Coronary artery (tissue), 2 donors: ENCODE results near the gene KDELR3.

Experiments used
- DNase-seq: peaks from one replicate; pipeline ENCODE4 v3.0.0-alpha.2; 2017; ENCODE audit warnings: low spot score
- H3K27ac ChIP-seq, 2 donors: fragments of 200-600 bp; sonication (generic); one replicate each; pipeline ENCODE4 v1.5.1; 2016 to 2019
- H3K4me3 ChIP-seq: fragments of 200-600 bp; sonication (generic); 2 replicates; pipeline ENCODE4 v1.5.1; 2016; ENCODE audit warnings: mild to moderate bottlenecking, moderate library complexity
- TF ChIP-seq, protein P1 (sequence below): fragments of 200-600 bp; sonication (generic); IDR thresholded peaks from one replicate; pipeline ENCODE4 v1.5.1; 2019; ENCODE audit warnings: antibody characterized with exemption

The KDELR3 gene

DNA sequence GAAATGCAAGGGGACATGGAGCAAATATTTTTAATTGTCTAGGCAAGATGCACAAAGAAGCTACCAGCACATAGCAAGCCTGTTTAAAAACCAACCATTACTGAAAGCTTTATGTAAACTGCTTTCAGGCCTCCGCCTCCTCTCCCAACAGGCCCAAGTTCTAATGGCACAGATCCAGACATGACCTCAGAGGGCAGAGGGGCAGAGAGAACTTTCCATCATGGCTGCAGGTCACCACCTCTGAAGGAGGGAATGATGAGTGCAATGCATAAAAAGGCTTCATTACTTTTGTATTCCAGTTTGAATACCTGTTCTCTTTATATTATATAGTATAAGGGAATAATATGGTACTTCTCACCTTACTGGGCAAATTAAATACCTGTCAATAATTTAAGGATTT, 23.0 kb downstream of the KDELR3 start:
- Histone ChIP-seq H3K27ac (peak overlapping the region; percentile 54 to 71), H3K4me3 (no peak overlapping the region)
- TF ChIP-seq, protein P1, sequence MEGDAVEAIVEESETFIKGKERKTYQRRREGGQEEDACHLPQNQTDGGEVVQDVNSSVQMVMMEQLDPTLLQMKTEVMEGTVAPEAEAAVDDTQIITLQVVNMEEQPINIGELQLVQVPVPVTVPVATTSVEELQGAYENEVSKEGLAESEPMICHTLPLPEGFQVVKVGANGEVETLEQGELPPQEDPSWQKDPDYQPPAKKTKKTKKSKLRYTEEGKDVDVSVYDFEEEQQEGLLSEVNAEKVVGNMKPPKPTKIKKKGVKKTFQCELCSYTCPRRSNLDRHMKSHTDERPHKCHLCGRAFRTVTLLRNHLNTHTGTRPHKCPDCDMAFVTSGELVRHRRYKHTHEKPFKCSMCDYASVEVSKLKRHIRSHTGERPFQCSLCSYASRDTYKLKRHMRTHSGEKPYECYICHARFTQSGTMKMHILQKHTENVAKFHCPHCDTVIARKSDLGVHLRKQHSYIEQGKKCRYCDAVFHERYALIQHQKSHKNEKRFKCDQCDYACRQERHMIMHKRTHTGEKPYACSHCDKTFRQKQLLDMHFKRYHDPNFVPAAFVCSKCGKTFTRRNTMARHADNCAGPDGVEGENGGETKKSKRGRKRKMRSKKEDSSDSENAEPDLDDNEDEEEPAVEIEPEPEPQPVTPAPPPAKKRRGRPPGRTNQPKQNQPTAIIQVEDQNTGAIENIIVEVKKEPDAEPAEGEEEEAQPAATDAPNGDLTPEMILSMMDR, result no peak
- DNase-seq, result no peak

DNA sequence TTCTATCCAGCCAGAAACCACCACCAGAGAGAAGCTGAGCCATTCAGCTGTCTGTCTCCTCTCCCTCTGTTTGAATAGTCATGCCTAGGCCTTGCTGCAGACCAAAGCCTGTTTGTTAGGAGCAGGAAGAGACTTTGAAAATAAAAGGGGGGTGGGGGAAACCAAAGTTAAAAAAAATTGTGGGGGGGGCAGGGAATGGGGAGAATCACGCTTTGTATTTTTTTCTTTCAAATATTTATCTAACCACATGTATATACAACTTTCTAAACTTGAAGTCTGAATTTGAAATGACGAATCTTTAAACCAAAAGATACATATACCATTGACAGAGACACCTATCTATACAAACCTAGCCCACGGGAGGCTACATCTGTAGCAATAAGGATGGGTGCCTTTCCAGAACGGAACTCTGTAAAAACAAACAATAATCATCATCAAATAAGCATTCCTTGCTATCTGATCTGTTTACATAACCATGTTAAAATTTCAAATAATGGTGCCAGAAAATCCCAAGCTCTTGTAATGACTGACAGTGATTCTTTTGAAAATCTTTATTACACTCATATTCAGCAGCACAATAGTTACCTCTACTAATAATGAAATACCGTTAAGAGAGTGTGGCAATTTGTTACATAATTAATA, 23.9 kb downstream of the KDELR3 start:
- peak overlapping the region; percentile 3 to 43 for H3K27ac ChIP-seq
- no peak for DNase-seq
- H3K4me3 ChIP-seq, result no peak overlapping the region
- TF ChIP-seq, protein P1, result no peak

DNA sequence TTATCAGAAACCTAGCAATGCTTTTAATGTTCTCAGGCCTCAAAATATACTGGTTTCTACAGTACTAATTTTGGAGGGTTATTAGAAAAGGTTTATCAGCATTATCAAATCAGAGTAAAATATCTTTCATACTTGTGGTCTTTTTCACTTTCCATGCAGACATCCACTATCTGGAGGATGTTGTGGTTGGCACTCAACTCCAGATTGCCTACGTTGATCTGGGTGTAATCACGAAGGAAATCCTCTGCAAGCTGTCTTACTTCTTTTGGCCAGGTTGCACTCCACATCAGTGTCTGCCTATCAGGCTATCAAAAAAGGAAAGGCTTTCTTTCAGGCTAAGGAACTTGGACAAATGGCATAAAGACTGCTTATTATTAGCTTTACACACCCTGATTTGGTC, 26.6 kb downstream of the KDELR3 start:
- TF ChIP-seq, protein P1, result no peak
- DNase-seq, result no peak
- no peak overlapping the region for H3K27ac ChIP-seq

DNA sequence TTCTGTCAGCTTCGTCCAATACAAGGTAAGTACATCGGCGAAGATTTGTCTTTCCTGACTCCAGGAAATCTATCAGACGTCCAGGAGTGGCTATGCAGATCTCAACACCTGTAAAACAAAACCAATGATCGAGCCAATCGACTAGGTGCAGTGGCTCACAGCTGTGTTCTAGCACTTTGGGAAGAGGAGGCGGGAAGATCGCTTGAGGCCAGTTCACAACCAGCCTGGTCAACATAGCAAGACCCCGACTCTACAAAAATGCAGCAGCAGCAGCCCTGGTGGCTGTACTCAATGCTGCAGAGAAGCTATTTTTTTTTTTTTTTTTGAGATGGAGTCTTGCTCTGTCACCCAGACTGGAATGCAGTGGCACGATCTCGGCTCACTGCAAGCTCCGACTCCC, 27.0 kb downstream of the KDELR3 start:
- TF ChIP-seq, protein P1, result no peak
- H3K27ac ChIP-seq, result no peak overlapping the region
- no peak for DNase-seq
- H3K4me3 ChIP-seq, result no peak overlapping the region

More for the DNA sequence above, 26.6 kb downstream of the KDELR3 start:
- no peak overlapping the region for H3K4me3 ChIP-seq

DNA sequence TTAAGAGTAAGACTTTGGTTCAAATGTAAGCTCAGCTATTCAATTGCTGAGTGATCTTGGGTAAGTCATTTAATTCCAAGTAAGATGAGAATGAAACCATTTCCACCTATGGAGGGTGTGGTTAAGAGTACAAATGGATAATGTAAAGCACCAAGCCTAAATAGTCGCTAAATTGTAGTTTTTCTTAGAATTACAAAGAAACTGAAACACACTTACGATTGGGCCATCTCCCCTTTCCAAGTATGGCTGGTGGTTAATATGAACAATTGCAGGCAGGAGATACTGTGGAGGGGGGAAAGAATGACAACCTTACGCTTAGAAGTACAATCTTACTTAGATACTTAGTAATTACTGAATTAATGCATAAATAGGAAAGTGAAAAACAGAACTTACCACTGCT, 30.0 kb downstream of the KDELR3 start:
- Histone ChIP-seq H3K4me3 (no peak overlapping the region), H3K27ac (no peak overlapping the region)
- TF ChIP-seq, protein P1, result no peak
- DNase-seq, result no peak

DNA sequence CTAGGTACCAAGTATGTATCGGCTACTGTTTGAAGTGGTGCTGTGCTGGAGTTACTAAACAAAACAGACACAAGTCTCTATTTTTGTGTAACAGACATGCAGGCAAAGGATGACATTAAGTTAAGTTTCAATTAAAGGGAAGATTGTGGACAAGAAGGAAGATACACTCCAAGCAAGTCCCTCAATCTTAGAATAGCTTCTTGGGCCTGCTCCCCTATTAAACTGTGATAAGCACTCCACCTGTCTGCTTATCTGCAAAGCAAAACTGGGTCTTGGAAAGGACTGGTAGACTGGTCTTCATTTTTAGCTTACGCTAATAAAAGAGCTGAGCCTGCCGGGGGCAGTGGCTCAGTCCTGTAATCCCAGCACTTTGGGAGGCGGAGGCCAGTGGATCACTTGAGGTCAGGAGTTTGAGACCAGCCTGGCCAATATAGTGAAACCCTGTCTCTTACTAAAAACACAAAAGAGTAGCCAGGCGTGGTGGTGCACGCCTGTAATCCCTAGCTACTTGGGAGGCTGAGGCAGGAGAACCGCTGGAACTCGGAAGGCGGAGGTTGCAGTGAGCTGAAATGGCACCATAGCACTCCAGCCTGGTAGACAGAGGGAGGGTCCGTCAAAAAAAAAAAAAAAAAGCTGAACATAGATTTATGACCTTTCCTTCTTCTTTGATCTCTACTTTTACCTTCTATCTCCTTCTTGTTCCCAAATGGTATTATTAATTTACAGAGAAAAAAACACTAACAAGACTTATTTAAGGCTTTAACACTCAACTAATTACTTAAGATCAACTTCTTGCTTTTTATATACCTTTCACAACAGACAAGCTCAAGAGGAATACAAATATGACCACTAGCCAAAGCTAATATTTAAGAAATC, 34.1 kb downstream of the KDELR3 start:
- H3K4me3 ChIP-seq, result peak overlapping the region; percentile 98
- no peak for DNase-seq
- TF ChIP-seq, protein P1, result no peak
- H3K27ac ChIP-seq, result peak overlapping the region in 1 of 2 donors; percentile 12
